HG02852 (cell line): Measurements from ENCODE around the gene CTAGE8.
"Not testable (repeated sequence)": the region's sequence is repeated elsewhere in the genome, so short reads cannot be mapped to it uniquely, and the experiment has no call there.

ENCODE experiments used
- ATAC-seq: cut with Tn5 transposase; IDR thresholded peaks from one replicate; pipeline ENCODE4 v1.9.1; 2021; ENCODE audit warnings: mild to moderate bottlenecking, moderate library complexity; ENCODE audit not compliant: unreplicated experiment

The CTAGE8 gene

GRCh38 chr7:144256112-144256511 is 13.0 kb downstream of the CTAGE8 start:
- ATAC-seq = no peak

DNA sequence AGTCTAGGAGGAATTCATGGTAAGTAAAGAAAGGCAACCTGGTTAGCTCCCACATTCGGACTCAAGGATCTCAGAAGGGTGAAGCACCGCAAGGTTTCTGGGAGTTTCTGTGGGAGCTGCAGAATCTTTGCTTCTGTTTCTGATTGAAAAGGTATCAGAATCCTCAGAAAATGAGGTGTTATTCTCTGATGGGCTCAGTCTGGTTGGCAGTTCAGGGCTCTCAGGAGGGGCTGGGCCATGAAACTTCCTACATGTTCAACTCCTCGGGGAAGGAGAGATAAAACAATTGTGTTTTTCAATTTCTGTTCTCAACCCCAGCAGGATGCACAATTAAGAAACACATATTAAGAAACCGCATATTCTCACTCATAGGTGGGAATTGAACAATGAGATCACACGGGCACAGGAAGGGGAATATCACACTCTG is 13.6 kb downstream of the CTAGE8 start:
- no peak for ATAC-seq

- ATAC-seq = not testable (repeated sequence)
Observed at GRCh38 chr7:144252307-144252706, 16.8 kb downstream of the CTAGE8 start.

GRCh38 chr7:144247674-144248330 is 21.3 kb downstream of the CTAGE8 start:
- ATAC-seq = not testable (repeated sequence)

DNA sequence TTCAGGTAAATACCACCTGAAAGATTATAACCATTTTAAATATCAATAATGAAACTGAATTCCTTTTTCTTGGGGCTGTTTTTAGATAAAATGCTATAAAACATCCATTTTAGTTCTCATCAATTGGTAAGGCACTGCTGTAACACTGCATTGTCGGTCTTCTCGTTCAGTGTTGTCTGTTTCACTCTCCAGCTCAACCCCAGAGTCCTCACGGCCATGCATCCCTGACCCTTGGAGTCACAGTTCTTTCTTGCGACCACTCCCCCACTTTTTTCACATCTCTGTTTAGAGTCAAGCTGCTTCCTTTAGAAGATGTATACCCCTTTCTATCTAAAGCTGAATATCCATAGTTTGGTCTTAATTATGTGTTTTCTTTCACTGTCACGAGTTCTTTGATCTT is 22.1 kb downstream of the CTAGE8 start:
- not testable (repeated sequence) for ATAC-seq

GRCh38 chr7:144245372-144245771 is 23.7 kb downstream of the CTAGE8 start:
- not testable (repeated sequence) for ATAC-seq

GRCh38 chr7:144239365-144239764 is 29.7 kb downstream of the CTAGE8 start, which contains the start of gene OR2A42:
TSS of gene OR2A42 (minus strand) at chr7:144239605. CDS start at chr7:144232843, 6,762 bp downstream.
- ATAC-seq = not testable (repeated sequence)

GRCh38 chr7:144238530-144239082 is 30.5 kb downstream of the CTAGE8 start:
- ATAC-seq = not testable (repeated sequence)

- ATAC-seq = not testable (repeated sequence)
Observed at GRCh38 chr7:144233039-144233438, 36.0 kb downstream of the CTAGE8 start.

GRCh38 chr7:144231027-144231426 is 38.1 kb downstream of the CTAGE8 start:
- not testable (repeated sequence) for ATAC-seq

DNA sequence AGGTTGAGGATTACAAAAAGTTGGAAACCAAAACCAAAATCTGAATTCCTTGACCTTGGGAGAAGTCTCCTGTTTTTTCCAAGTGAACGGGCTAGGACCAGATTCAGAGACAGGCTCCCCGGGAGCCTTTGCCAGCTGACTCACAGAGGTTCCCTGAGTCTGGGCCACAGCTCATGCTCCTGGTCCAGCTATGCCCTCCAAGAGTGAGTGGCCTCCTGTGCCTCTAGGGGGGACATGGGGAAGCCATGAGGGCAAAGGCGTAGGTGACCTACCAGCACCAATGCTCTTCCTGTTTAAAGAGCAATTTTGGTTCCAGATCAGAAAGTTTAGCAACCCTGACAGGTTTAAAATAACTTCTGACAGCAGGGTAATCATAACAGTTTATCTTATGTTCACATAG is 40.3 kb downstream of the CTAGE8 start:
- ATAC-seq = not testable (repeated sequence)

DNA sequence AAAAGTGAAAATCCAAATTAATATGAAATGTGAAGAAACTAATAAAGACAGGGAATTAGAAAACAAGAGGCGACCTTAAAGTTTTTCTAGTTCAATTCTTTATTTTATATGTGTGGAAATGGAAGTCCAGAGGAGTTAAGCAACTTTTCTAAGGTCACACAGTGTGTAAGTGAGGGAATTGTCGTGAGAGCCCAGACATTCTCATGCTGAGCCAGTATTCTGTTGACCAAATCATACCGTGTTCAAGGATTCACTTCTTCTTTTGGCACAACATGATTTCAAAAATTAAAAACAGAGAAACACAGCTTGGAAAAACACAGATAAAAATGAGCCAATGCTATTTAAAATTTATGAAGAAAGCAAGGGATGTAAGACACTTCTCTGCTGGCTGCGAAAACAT is 42.2 kb downstream of the CTAGE8 start:
- not testable (repeated sequence) for ATAC-seq

DNA sequence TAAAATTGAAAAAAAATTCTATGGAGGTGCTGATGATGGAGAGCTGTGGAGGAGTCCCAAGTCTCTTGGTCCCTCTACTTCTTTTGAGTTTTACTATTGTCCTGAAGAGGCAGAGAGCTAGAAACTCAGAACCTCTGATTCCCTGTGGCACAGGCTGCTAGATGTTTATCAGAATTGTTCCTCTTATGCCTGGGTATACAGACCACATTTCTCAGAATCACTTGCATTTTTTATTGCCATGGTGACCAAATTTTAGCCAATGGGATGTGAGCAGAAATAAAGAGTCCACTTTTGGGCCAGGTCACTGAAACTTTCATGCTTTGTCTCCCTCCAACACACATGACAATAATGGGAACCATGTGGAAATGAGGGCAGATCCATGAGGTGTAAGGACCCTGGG is 45.4 kb downstream of the CTAGE8 start:
- ATAC-seq = not testable (repeated sequence)

GRCh38 chr7:144220531-144220930 is 48.6 kb downstream of the CTAGE8 start:
- not testable (repeated sequence) for ATAC-seq

GRCh38 chr7:144219149-144219548 is 49.9 kb downstream of the CTAGE8 start:
- not testable (repeated sequence) for ATAC-seq

GRCh38 chr7:144218581-144218980 is 50.5 kb downstream of the CTAGE8 start:
- ATAC-seq = not testable (repeated sequence)

DNA sequence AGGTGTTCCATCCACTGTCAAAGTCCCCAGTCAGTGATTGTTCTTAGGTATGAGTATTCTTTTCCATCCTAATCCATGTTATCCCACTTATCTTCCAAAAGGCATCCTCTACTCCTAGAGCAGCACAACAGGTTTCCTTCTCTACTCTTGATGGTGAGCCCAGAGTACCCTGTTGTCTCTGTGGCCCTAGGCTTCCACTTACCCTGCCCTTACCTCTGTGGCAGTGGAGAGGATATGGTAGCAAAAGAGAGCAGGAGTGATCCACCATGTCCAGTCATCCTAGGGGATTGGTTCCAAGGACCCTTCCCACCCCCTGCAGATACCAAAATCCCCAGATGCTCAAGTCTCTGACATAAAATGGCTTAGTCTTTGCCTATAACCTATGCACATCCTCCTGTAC is 51.9 kb downstream of the CTAGE8 start:
- not testable (repeated sequence) for ATAC-seq
